ENCODE measurements around the gene LGALS4. TPM values are rescaled to one million over a fixed set of nuclear protein-coding genes. Genes with fewer than 3 reads are reported as not detected.

LGALS4 gene
- total and polyA plus RNA-seq, 9 of the 15 experiments (the other 6 are each of a cell fraction or from before 2014, with no cell fraction given) = 0.08 to 1.1 (median 0.30) TPM; not detected in 3

DNA sequence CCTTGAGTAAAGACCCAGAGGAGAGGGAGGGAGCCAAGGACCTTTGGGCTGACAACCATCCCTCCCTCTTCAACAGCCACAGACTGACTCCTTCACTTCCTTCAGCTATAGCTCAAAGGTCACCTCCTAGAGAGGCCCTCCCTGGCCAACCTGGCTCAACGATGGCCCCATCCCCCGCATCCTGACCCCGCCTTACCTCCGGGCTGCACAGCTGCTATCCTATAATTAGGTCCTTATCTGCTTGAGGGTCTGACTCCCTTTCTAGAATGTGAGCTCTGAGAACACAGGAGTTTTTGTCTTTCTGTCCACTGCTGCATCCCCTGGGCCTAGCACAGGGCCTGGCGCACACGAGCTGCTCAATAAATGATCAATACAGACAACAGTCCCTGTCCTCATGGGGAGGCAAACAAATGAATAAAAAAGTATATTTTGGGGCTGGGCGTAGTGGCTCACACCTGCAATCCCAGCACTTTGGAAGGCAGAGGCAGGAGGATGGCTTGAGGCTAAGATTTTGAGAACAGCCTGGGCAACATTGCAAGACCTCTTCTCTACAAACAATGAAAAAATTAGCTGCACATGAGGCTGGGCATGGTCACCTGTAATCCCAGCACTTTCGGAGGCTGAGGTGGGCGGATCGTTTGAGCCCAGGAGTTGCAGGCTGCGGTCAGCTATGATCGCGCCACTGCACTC, 6.6 kb upstream of the LGALS4 start (continued):
- peak; percentile 5; the same call in 1 of the 2 replicates for TF ChIP-seq REST (IDR thresholded peaks at IDR 0.05; ENCODE audit: borderline replicate concordance)
- no peak for TF ChIP-seq REST (CRISPR knock-in tag; IDR thresholded peaks at IDR 0.05; ENCODE audit: low read depth)
- no peak for TF ChIP-seq ZNF134 (CRISPR knock-in tag; conservative IDR thresholded peaks at IDR 0.05)
- peak; percentile 76 for TF ChIP-seq HDAC3 (IDR thresholded peaks at IDR 0.05; ENCODE audit: borderline replicate concordance, partially characterized antibody)
- no peak for TF ChIP-seq BRD4 (IDR thresholded peaks at IDR 0.05)
- no peak for TF ChIP-seq THAP12 (CRISPR knock-in tag; IDR thresholded peaks at IDR 0.05)
- TF ChIP-seq L3MBTL2 (IDR thresholded peaks at IDR 0.05) = no peak; the same call in 1 of the 2 replicates
- TF ChIP-seq MTA1 (IDR thresholded peaks at IDR 0.05; ENCODE audit: borderline replicate concordance) = 0 out of 2 replicates have a peak, but pooled peaks have one; percentile 43
- TF ChIP-seq BHLHE40 (IDR thresholded peaks at IDR 0.05; ENCODE audit: low read length) = peak; percentile 27; the same call in 1 of the 2 replicates
- TF ChIP-seq MYC (IDR thresholded peaks at IDR 0.05; ENCODE audit: low read depth, low read length) = peak; percentile 59; the same call in 1 of the 2 replicates
- TF ChIP-seq MYC (CRISPR knock-in tag; IDR thresholded peaks at IDR 0.05; ENCODE audit: borderline replicate concordance, low read depth) = no peak
- 0 out of 2 replicates have a peak, but pooled peaks have one; percentile 9 for TF ChIP-seq FOSL1 (tag; conservative IDR thresholded peaks at IDR 0.05)
- peak; percentile 38; the same call in 1 of the 2 replicates for TF ChIP-seq PML (IDR thresholded peaks at IDR 0.05; ENCODE audit: low read length)
- TF ChIP-seq ZNF23 (CRISPR knock-in tag; IDR thresholded peaks at IDR 0.05) = no peak
- TF ChIP-seq ZNF217 (CRISPR knock-in tag; IDR thresholded peaks at IDR 0.05) = no peak
- TF ChIP-seq CREB1 (IDR thresholded peaks at IDR 0.05) = no peak
- no peak for TF ChIP-seq CREB1 (CRISPR knock-in tag; IDR thresholded peaks at IDR 0.05)
- TF ChIP-seq CREM (IDR thresholded peaks at IDR 0.05; ENCODE audit: low read depth) = peak; percentile 59; the same call in 1 of the 2 replicates
- no peak for TF ChIP-seq SIRT6 (IDR thresholded peaks at IDR 0.05; ENCODE audit: low read depth, low read length)
- no peak for TF ChIP-seq ZNF717 (CRISPR knock-in tag; IDR thresholded peaks at IDR 0.05)
- peak; percentile 67 for TF ChIP-seq POLR2AphosphoS5 (IDR thresholded peaks at IDR 0.05; ENCODE audit: control insufficient read depth, insufficient read depth, low read depth, low read length)
